Uterus (tissue), 2 donors: ENCODE measurements around the gene LRP10.

Experiments used
- POLR2A ChIP-seq, 2 donors: fragments of 450-650 bp; IDR thresholded peaks; one replicate each; pipeline ENCODE4 v1.6.1; 2016; ENCODE audit warnings: antibody characterized with exemption in 2 of 2, mild to moderate bottlenecking in 1 of 2, moderate library complexity in 1 of 2
- TF ChIP-seq, protein P1 (sequence below), 4 experiments: fragments of 200-600 bp in 2 of 4; fragments of 450-650 bp in 2 of 4; sonication (generic) in 2 of 4; IDR thresholded peaks; one replicate each; pipeline ENCODE4 v1.5.1; 2016 to 2019; ENCODE audit warnings: antibody characterized with exemption in 4 of 4, mild to moderate bottlenecking in 2 of 4, moderate library complexity in 1 of 4

DNA sequence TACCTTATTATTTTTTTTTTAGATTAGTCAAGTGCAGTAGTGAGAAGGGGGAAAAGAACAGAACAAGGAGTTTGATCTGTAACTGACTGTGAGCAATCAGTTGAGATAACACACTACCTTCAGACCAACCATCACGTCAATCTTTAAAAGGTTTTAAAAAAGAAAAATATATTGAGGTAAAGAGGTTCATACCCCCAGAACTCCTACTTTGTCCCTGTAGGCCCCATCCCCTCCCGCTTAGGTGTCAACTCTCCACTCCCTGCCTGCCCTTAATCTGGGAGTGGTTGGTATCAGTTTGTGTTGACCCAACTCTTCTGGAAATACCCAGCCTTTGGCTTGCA lies 19.0 kb upstream of the LRP10 start:
- TF ChIP-seq, protein P1, sequence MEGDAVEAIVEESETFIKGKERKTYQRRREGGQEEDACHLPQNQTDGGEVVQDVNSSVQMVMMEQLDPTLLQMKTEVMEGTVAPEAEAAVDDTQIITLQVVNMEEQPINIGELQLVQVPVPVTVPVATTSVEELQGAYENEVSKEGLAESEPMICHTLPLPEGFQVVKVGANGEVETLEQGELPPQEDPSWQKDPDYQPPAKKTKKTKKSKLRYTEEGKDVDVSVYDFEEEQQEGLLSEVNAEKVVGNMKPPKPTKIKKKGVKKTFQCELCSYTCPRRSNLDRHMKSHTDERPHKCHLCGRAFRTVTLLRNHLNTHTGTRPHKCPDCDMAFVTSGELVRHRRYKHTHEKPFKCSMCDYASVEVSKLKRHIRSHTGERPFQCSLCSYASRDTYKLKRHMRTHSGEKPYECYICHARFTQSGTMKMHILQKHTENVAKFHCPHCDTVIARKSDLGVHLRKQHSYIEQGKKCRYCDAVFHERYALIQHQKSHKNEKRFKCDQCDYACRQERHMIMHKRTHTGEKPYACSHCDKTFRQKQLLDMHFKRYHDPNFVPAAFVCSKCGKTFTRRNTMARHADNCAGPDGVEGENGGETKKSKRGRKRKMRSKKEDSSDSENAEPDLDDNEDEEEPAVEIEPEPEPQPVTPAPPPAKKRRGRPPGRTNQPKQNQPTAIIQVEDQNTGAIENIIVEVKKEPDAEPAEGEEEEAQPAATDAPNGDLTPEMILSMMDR (IDR thresholded peaks at IDR 0.05) = no peak
- no peak for TF ChIP-seq POLR2A (IDR thresholded peaks at IDR 0.05)
